Ishikawa (cell line): ENCODE measurements around the gene NPTX1.

ENCODE experiments used
- CEBPB ChIP-seq: IDR thresholded peaks from 2 replicates; pipeline ENCODE4 v1.6.1; 2012
- EP300 ChIP-seq: IDR thresholded peaks from 2 replicates; pipeline ENCODE4 v1.6.1; 2012; ENCODE audit warnings: borderline replicate concordance

- TF ChIP-seq EP300, result no peak
- TF ChIP-seq CEBPB, result no peak
Observed at GRCh38 chr17:80510132-80510531, 33.7 kb upstream of the NPTX1 start.
